ENCODE results near the gene LTV1.

Gene LTV1

DNA sequence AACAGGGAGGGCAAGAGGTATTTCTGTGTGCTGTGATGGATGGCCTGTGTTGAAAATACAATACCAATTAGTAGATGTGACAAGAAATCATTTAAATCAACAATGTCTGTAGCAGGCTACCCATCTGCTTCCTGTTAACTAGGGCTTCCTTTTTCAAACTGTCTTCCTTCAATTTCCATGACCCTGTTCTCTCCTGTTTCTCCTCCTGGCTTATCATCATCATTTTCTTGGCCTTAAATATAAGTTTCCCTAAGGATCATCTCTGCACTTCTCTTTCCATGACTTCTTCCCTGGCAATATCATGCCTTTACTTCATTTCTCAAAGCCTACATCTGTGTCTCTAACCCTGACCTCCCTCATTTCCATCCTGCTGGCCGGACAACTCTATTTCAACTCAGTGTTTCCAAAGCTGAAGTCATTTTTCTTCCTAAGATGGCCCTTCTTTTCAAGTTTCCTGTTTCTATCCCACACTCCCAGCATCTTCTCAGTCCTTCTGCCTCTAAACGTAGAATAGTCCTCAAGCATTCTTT lies 39.3 kb downstream of the LTV1 start:
- TF ChIP-seq, protein P1, sequence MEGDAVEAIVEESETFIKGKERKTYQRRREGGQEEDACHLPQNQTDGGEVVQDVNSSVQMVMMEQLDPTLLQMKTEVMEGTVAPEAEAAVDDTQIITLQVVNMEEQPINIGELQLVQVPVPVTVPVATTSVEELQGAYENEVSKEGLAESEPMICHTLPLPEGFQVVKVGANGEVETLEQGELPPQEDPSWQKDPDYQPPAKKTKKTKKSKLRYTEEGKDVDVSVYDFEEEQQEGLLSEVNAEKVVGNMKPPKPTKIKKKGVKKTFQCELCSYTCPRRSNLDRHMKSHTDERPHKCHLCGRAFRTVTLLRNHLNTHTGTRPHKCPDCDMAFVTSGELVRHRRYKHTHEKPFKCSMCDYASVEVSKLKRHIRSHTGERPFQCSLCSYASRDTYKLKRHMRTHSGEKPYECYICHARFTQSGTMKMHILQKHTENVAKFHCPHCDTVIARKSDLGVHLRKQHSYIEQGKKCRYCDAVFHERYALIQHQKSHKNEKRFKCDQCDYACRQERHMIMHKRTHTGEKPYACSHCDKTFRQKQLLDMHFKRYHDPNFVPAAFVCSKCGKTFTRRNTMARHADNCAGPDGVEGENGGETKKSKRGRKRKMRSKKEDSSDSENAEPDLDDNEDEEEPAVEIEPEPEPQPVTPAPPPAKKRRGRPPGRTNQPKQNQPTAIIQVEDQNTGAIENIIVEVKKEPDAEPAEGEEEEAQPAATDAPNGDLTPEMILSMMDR (conservative IDR thresholded peaks at IDR 0.05; ENCODE audit: low read length) = no peak
- H3K4me3 ChIP-seq (ENCODE audit: low read length) = no peak overlapping the region
- no peak for DNase-seq (ENCODE audit: low read depth)

DNA sequence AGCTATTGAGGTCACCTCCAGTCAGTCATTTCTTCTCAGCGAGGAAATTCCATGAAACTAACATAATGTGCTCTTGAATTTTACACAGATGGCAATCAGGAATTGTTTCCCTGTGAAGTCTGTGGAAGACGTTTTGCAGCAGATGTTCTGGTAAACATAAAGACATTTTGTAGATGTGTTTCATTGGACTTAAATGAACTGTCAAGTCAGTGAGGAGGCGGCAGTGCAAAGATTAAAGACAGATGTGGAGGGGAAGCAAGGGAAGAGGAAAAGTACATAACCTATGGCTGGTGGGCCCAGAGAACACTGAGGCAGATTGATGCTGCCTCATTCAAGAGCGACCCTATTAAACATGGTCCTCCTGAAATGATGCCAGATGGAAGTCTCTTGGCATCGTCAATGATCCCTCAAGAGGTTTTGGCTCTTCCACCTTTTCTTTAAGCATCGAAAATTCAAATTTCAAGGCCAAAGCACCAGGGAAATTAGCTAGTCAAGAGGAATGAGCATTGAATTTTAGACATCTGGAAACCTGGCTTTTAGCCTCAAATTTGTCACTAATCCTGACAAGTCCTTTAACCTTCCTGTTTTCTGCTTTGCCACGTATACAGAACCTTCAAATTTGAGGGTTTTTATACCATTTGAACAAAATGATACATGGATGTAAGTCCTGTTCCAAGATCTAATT lies 41.2 kb downstream of the LTV1 start:
- H3K4me3 ChIP-seq (ENCODE audit: low read length) = no peak overlapping the region
- DNase-seq (ENCODE audit: low read depth) = peak; percentile 67
- TF ChIP-seq, protein P1 (conservative IDR thresholded peaks at IDR 0.05; ENCODE audit: low read length) = no peak

GRCh38 chr6:143885116-143885515 lies 42.0 kb downstream of the LTV1 start:
- H3K4me3 ChIP-seq (ENCODE audit: low read length) = no peak overlapping the region
- TF ChIP-seq, protein P1 (conservative IDR thresholded peaks at IDR 0.05; ENCODE audit: low read length) = no peak
- DNase-seq (ENCODE audit: low read depth) = no peak

DNA sequence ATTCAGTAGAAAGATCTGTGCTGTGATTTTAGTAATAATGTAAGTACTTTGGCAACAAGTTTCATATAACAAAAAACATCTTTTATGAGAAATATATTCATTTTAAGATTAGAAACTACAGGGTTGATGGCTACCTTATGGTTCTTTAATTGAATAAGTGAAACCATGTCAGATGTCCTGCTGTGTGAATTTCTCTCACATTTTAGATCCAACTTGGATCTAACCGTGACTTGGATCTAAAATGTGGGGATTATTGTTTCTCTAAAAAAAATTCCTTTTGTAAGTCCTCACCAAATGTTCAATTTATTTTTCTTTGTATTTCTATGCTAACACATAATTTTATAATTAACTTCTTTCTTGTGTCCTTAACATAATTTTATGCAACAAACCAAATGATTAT lies 51.5 kb downstream of the LTV1 start:
- no peak for DNase-seq (ENCODE audit: low read depth)
- TF ChIP-seq, protein P1 (conservative IDR thresholded peaks at IDR 0.05; ENCODE audit: low read length) = no peak
- H3K4me3 ChIP-seq (ENCODE audit: low read length) = no peak overlapping the region

GRCh38 chr6:143896126-143896860 lies 53.2 kb downstream of the LTV1 start:
- DNase-seq (ENCODE audit: low read depth) = no peak
- TF ChIP-seq, protein P1 (conservative IDR thresholded peaks at IDR 0.05; ENCODE audit: low read length) = no peak
- H3K4me3 ChIP-seq (ENCODE audit: low read length) = no peak overlapping the region

DNA sequence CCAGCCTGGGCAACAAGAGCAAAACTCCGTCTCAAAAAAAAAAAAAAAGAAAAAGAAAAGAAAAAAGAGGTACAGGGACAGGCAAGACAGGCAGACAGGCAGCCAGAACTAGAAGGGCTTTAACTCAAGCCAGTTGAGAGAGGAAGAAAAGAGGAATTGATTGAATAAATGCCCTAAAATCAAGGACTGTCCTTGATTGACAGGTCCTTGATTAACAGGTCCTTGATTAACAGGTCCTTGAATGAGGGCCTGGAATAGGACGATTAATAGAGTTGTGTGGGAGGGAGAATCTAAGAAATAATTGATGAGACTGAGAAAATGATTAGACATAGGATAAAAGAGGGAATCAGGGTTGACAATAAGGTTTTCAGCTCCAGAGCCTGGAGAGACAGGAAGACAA lies 57.2 kb downstream of the LTV1 start:
- no peak overlapping the region for H3K4me3 ChIP-seq (ENCODE audit: low read length)
- DNase-seq (ENCODE audit: low read depth) = no peak
- TF ChIP-seq, protein P1 (conservative IDR thresholded peaks at IDR 0.05; ENCODE audit: low read length) = no peak

Data from AG10803 (cell line).